Adrenal gland (tissue), 5 donors: ENCODE measurements around the gene SF3B4.

Source experiments
- CTCF ChIP-seq, 6 experiments: fragments of 450-650 bp in 4 of 6; fragments of 200-600 bp in 2 of 6; sonication (generic) in 1 of 6; IDR thresholded peaks; 1 replicate in 5 of 6; 2 replicates in 1 of 6; pipeline versions ENCODE4 v1.5.1 to v1.8.0; 2016 to 2021; ENCODE audit warnings: antibody characterized with exemption in 6 of 6, mild to moderate bottlenecking in 2 of 6, moderate library complexity in 1 of 6
- POLR2A ChIP-seq, 2 donors: fragments of 450-650 bp; IDR thresholded peaks; one replicate each; pipeline ENCODE4 v1.6.1; 2017; ENCODE audit warnings: antibody characterized with exemption in 2 of 2, mild to moderate bottlenecking in 2 of 2, moderate library complexity in 1 of 2
- donor health status: DM: no; HTN: no; CAD: no.

GRCh38 chr1:149962039-149962647, 34.5 kb upstream of the SF3B4 start:
- TF ChIP-seq CTCF (IDR thresholded peaks at IDR 0.05) (peak; percentile 67 to 90 (median 84)), POLR2A (IDR thresholded peaks at IDR 0.05) (no peak)
